GM13977 (cell line): Measurements from ENCODE around the gene EML6.

Experiments used
- DNase-seq: peaks from one replicate; pipeline ENCODE4 v3.0.0; 2012; ENCODE audit warnings: low spot score
- in situ Hi-C: fragments of 300-500 bp; cut with MboI; formaldehyde crosslinking; loops from one replicate; pipeline ENCODE4 v1.12.0; 2022; ENCODE audit warnings: low sequenced_read_pairs, low pct_unique_long_range_greater_than_20kb, mixed read lengths, inconsistent platforms; ENCODE audit not compliant: unreplicated experiment
- TF ChIP-seq, protein P1 (sequence below): IDR thresholded peaks from 2 replicates; pipeline ENCODE4 v1.5.1; 2012; ENCODE audit warnings: mild to moderate bottlenecking, control low read depth; ENCODE audit not compliant: insufficient read depth; ENCODE audit errors: extremely low read depth, missing control alignments

The EML6 gene

DNA sequence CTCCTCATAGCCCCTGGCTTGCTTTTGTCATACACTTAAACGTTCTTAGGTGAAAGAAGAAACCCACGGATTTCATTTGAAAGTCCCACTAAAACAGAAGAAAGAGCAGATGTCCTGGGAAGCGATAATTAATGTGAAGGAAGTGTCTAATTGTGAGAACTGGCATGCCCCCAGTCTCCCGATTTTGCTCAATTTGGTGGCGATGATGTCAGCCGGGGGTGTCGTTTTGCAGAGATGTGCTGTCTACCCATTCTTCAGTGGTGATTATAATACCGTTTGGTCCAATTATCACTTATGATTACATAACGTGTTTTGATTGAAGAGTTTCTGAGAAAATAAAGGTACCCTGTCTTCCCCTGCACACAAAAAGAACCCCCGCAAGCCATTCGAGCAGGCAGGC lies 223.7 kb downstream of the EML6 start:
- in situ Hi-C loops, result no loop called here
- DNase-seq, result no peak
- TF ChIP-seq, protein P1, sequence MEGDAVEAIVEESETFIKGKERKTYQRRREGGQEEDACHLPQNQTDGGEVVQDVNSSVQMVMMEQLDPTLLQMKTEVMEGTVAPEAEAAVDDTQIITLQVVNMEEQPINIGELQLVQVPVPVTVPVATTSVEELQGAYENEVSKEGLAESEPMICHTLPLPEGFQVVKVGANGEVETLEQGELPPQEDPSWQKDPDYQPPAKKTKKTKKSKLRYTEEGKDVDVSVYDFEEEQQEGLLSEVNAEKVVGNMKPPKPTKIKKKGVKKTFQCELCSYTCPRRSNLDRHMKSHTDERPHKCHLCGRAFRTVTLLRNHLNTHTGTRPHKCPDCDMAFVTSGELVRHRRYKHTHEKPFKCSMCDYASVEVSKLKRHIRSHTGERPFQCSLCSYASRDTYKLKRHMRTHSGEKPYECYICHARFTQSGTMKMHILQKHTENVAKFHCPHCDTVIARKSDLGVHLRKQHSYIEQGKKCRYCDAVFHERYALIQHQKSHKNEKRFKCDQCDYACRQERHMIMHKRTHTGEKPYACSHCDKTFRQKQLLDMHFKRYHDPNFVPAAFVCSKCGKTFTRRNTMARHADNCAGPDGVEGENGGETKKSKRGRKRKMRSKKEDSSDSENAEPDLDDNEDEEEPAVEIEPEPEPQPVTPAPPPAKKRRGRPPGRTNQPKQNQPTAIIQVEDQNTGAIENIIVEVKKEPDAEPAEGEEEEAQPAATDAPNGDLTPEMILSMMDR, result no peak

DNA sequence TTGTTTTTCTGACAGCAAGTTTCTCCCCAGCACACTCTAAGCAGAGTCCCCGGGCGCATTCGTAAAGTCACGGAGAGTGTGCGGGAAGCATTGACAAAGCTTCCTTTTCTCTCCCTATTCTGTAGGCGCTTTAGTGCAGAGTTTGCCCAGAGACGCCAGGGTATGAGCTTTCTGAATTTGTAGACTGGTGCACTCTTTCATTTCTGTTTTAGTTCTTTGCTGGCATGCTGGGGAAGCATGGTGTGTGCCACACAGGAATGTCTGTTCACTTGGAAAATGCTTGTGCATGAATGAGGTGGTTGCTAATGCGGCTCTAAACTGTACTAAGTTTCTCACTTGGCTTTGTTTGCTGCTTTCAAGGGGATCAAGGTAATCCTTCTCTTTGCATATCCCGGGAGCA lies 224.2 kb downstream of the EML6 start:
- in situ Hi-C loops, result no loop called here
- TF ChIP-seq, protein P1, result no peak
- no peak for DNase-seq

DNA sequence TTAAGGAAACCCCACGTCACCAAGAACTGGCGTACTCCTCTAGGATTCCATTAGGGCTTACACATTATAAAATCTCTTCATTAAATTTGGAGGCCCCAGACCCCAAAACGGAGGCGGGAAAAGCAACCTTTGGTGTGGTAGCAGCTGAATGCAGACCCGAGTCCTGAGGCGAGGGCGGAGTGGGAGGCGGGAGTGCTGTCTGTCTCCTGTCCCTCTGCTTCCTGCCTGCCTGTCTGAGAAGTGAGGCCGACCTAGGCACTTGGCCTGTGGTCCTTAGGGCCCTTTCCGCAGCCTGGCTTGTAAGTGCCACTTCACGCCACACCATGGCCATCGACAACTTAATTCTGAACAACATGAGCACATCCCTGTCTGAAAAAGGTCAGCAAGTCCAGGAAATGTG lies 224.7 kb downstream of the EML6 start:
- no peak for DNase-seq
- in situ Hi-C loops, result no loop called here
- TF ChIP-seq, protein P1, result no peak

DNA sequence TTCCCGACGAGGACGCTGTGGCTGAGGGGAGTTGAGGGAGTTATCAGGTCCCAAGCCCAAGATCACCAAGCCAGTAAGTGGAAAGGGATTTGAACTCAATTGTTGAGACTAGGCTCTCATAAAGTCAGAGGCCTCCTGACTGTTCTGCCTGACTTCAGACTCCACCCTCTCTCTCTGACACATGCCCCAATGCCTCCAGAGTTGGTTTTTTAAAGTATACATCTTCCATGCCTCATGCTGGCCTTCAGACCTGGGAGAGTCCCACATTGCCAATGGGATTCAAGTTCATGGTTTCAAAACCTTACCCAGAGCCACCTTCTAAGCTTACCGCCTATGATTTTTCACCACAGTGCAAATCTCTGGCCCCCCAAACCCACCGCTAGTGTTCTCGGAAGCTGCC lies 226.0 kb downstream of the EML6 start:
- DNase-seq, result no peak
- TF ChIP-seq, protein P1, result no peak
- in situ Hi-C loops, result no loop called here

DNA sequence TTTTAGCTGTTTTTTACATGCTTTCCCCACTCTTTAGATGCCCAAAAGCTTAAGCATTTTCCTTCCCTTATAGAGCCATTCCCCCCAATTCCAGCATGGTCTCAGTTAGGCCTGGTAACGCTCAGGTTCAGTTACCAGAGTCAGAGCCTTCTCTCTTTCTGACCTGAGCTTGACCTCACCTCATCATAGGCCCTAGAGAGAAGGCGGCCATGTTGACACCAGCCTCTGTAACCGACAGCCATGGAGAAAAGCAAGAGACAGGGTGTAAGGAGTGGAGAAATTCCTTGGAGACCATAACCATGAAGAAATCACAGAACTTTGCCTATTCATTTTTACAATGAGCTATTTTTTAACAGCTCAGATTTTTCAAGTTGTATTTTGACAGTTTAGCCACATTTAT lies 227.3 kb downstream of the EML6 start:
- no peak for DNase-seq
- in situ Hi-C loops, result no loop called here
- TF ChIP-seq, protein P1, result no peak

DNA sequence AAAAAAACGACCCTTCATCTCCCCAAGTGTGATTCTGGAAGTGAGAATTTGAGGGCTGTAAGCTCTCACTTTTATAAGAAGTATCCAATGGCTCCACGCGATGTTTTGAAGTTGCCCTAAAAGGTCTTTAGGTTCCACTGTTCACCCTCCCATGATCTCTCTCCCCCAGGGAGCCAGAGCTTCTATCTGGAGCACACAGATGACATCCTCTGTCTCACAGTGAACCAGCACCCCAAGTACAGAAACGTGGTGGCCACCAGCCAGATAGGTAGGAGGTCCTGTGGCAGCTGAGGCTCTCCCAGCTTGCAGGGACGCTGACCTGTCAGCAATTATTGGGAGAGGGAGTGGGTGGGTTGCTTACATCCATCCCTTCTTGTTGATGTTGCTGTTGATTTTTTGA lies 229.0 kb downstream of the EML6 start:
- DNase-seq, result no peak
- TF ChIP-seq, protein P1, result no peak
- in situ Hi-C loops, result no loop called here

DNA sequence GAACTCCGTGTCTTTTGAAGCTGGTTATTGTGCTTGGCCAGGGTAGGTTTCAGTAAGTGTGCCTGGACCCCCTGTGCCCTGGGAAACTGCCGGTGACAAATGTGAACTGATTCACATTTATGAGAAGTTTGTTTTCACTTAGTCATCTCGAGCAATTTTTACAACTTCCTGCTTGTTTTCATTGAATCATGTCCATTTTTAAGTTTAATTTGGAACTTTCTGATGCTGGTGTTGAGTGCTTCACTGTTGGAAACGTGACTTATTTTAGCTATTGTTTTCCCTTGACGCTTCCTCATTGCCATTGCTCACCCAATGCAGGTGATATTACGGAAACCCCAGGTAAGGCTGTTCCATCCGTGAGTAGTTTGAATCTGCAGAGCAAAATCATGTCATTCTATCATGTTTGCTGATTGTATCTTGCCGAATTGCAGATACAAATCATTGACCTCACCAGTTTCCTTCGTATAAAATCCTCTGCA lies 229.6 kb downstream of the EML6 start:
- in situ Hi-C loops, result no loop called here
- no peak for DNase-seq
- TF ChIP-seq, protein P1, result no peak
